GM21825 (cell line): ENCODE data around the gene ISM2.

Source experiments
- ATAC-seq: cut with Tn5 transposase; IDR thresholded peaks from one replicate; pipeline ENCODE4 v1.9.1; 2021; ENCODE audit warnings: mild to moderate bottlenecking, moderate library complexity; ENCODE audit not compliant: unreplicated experiment

Gene ISM2

DNA sequence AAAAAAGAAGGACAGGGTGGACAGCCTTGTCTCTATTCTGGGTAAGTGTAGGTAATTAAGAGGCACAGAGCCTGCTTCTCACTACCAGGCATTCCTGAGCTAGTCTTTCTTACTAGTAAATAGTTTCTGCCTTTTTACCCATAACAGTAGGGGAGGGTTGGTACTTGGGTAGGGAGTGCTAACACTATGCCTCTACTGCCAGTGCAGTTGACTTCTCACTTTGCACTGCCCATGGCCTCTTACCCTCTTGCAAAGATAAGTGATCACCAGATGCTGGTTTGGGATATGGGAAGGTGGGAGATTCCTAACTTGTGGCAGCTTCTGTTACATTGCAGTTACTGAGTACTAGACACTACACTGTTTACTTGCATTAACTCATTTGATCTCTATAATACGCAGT is 29.1 kb downstream of the ISM2 start:
- no peak for ATAC-seq

DNA sequence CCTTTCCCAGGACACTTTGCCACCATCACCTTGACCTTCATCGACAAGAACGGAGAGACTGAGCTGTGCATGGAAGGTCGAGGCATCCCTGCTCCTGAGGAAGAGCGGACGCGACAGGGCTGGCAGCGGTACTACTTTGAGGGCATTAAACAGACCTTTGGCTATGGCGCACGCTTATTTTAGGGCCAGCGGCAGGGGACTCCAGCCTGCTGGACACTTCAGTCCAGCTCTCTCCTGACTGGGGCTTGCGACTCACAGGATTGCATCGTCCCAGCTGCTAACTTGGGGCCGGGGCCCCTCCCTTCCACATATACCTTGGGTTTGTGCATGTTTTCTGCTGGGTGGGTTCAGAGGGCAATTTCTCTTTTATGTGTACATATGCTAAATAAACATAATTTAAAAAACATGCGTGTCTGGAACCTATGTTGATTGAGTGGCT is 29.5 kb downstream of the ISM2 start:
- no peak for ATAC-seq

DNA sequence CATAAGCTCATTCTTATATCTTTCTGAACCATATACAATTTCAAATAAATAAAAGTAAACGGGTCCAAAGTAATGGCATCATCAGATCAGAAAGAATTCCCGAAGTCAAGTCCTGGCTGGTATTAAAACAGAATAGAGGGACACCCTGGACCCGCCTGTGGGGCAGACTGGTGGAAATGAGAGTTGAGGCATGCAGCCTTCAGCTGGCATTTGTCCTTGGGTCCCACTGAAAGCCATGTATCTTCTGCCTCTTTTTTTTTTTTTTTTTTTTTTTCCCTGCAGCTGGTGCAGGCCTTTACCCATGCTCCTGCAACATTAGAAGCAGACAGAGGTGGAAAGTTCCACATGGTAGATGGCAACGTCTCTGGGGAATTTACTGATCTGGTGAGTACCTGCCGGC is 30.8 kb downstream of the ISM2 start:
- no peak for ATAC-seq

DNA sequence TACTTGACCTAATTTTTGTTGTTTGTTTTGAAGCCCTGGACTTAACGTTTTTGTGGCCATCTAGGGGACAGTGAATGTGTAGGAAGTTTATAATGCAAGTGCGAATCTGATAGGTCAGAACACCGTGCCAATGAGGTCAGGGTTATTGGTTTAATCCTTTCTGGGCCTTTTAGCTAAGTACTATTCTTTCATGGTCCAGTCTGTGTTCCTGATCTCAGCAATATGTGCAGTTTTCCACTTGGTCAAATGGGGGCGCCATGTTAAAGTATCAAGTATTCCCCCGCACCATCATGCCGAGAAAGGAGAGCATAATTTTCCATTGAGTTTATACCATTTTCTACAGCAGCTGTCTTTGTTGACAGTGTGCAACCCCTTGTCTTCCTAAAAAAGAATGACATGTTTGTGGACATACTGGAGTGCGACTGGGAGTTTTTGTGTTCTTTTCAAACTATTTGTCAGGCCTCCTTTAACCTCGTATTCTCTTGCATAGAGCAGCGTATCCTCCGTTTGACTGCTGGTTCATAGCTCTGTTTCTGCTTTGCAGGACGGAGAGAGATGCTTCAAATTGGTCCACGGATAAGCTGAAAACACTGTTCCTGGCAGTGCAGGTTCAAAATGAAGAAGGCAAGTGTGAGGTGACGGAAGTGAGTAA is 39.4 kb downstream of the ISM2 start:
- ATAC-seq, result no peak

DNA sequence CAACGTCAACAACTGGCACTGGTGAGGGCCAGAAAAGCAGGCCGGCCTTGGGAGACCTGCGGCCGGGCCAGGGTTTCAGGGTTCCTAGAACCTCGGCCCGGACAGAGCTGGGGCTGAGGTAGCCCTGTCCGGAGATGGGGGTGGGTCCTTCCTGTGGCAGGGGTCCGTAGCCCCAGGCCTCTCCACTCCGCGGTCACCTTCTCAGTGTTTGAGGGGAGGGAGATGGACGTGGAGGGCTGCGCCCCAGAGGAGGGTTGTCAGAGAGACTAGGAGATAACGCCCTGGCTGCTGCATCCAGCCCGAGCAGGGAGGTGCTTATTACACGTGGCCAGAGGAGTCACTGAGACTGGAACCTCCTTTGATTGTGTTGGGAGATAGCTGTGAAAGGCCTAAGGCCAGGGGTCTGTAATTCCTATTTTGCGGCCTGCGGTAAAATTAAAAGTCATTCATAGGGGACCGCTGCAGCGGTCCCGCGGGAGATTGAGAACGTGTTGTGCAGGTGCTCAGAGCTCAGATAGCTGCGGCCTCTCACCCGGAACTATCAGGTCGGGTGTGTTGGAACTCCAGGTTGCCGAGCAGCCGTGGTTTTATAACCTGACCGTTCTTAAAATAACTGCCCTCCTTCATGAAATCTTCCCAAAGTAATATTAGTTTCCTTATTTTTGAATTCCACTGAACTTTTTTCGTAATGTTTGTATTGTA is 40.2 kb downstream of the ISM2 start:
- ATAC-seq, result peak; percentile 9

DNA sequence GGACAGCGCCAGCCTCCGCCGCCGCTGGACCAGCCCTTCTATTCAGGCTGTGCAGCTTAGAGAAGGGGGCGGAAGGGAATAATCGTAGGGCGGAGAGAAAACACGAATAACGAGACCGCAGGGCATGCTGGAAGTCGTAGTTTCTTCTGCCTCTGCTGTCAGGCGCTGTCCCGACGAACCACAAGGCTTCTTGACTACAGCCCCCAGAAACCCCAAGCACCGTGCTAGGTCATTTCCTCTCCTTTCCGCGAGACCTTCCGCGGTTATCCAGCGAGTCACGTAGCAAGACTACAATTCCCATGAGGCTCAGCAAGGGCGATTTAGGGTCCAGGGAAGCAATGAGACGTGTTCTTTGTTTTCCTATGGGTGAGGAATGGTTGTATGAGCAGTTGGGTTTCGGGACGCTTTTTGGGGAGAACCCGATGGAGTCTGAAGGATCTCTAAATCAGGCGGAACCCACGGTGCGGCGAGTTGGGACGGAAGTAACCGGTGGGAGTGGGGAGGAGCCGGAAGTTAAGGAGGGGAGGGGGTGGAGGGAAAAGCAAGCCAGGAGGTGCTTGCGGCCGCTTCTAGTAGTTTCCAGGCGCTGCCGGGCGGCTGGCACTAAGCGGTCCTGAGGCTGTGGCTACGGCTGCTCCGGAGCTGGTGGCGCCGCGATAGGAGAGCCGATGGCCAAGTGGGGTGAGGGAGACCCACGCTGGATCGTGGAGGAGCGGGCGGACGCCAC is 40.9 kb downstream of the ISM2 start, which contains the start of the genes AHSA1 and VIPAS39:
Gene AHSA1, plus strand, starts transcription at position 572 of the 727 bp plus-strand sequence. Its CDS starts 97 bp downstream, at position 669.
Gene VIPAS39, minus strand, starts transcription at position 80 of the 727 bp plus-strand sequence. CDS start 3,499 bp downstream, outside the sequence.
- peak; percentile 90 for ATAC-seq

DNA sequence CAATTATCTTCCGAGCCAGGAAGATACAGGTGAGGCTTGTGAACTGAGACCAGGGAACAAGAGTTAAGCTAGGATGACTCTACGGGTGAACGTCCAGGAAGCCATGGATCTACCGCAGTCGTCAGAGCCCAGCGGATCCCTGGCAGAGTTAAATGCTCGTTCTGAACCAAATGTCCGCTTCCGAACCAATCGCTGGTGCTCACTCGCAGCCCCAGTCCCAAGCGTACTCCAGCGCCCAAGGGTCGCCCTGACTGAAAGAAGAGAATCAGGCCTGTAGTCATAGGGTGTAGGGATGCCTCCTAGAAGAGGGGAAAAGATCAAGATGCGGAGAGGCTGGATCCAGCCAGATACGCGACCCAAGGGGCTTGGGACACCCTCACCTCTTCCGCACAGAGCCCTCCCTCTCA is 41.5 kb downstream of the ISM2 start:
- ATAC-seq, result no peak

DNA sequence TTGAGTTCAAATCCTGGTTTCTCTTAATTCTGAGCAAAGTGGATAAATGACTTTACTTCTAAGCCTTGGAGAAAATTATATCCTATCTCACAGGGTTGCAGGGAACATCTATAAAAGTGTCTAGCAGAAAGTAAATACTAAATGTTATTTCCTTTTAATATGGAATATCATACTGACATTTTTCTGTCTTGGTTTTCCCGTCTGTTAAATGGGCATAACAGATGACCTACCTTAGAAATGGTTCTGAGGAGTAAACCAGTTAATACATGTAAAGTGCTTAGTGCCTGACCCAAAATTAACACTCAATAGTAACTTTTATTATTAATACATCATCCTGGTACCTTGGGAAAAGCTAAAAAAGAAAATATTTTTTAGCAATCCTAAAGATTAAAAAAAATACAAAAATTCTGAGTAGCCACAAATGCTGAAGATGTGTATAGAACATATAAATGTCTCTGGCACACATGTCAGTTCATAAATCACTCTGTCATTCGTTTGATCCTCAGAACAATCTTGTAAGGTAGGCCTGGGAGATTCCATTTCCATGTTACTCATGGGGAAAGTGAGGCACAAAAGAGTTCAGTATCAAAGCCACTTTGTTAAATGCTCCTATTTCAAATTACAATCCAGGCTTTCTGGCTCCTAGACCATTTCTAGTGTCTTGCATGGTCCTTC is 42.5 kb downstream of the ISM2 start:
- no peak for ATAC-seq

DNA sequence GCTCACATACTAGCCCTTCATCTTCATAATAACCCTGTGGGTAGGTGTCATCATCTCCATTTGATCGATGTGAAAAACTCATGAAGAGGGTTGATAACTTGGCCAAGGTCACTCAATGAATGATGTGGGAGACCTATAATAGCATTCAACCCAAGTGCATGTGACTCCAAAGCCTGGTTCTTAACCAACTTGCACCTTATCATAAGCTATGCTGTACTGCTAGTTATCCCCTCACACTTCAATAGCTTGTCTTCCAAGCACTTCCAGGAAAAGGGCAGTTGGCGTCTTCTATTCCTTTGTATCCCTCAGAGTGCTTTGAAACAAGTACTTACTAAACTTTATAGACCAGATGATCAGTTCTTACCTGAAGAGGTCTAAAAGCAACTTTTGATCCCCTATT is 56.4 kb downstream of the ISM2 start:
- ATAC-seq, result no peak

DNA sequence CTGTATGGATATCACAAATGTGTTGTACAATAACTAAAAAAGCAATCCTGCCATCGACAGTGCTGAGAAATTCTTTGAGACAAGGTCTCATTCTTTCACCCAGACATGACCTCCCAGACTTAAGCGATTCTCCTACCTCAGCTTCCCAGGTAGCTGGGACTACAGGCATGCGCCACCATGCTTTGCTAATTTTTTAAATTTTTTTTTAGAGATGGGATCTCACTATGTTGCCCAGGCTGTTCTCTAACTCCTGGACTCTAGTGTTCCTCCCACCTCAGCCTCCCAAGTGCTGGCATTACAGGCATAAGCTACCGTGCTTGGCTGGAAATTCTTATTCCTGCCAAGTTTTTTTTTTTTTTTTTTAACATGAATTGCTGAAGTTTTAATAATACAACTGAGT is 58.8 kb downstream of the ISM2 start:
- ATAC-seq, result no peak

DNA sequence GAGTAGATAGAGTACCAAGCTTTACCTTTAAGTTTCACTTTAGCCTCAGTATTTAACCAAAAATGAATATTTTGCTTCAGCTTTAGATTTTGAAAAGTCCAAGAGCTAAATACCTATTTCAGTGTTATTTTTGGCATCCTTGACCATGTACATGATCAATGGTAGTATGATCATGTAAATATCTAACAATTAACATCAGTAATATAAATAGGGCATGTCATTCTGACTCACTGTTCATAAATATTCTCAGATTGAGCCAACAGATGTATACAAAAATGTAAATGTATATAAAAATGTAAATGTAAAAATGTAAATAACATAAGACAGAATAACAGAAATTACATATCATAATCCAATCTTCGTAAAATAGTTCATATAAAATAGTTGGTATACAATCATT is 60.0 kb downstream of the ISM2 start:
- no peak for ATAC-seq

DNA sequence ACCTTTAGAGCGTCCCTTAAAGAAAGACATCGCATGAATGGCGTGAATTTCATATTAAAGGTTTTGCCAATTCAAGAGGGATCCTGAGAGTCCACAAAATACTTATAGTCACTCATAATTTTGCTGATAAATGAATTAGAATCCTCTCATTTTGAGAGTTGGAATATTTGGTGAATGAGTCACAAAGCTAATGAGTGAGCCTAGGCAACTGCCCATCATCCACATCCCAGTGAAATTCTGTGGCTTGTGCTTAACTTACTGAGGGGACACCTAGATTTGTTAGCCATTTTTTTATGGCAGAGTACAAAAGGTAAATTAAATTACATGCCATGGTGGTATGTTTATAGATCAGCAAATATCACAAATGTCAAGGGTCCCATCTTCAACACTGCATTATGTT is 62.6 kb downstream of the ISM2 start:
- no peak for ATAC-seq

DNA sequence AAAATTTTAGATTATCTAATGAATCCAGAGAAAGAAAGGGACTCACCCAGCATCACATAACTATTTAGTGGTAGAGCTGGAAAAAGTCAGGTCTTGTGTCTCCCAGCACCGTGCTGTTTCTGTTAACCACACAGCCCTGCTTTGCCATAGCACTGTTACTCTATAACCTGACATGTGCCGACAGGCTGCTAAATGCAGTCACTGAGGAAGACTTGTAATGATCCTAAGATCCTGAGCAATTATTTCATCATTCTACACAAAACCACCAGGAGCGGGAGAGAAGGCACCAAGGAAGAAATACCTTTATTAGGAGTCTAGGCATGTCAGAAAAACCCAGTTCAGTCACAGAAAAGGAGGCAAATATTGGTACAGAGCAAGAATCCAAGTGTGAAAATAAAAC is 72.2 kb downstream of the ISM2 start:
- ATAC-seq, result no peak

DNA sequence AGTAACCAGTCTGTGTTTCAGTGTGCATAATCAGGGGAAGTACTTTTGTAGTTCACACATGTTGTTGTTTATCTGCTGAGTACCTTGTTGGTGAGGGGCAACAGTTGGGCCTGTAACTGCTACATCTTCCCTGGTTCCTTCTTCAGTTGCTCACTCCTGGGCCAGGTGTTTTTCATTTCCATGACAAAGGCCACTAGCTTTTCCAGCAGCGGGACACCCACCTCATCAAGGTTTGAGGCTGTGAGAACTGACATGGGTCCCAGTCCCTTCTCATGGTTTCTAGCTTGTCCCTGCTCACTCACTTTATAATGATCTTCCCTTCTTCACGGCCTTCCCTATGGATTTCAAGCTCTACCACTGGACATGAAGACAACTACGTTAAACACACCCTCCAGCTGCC is 73.8 kb downstream of the ISM2 start:
- no peak for ATAC-seq
